Liver (tissue), 9 donors: ENCODE results near the gene GAPDH. TPM values are rescaled to one million over a fixed set of nuclear protein-coding genes. Genes with fewer than 3 reads are reported as not detected.

Source experiments
- DNase-seq: peaks from one replicate; pipeline ENCODE4 v3.0.0-alpha.2; 2017; ENCODE audit warnings: low spot score
- H3K27ac ChIP-seq, 2 donors: one replicate each; pipeline ENCODE4 v1.7.0; 2013; ENCODE audit warnings: inconsistent platforms in 2 of 2, low read length in 2 of 2, control low read depth in 1 of 2, low read depth in 1 of 2, mild to moderate bottlenecking in 1 of 2
- H3K27me3 ChIP-seq, 4 donors: one replicate each; pipeline versions ENCODE4 v1.6.1 to v1.7.0; 2013; ENCODE audit warnings: low read length in 3 of 4, inconsistent platforms in 1 of 4, mild to moderate bottlenecking in 1 of 4, moderate library complexity in 1 of 4; ENCODE audit not compliant: control insufficient read depth in 4 of 4, insufficient read depth in 4 of 4
- H3K36me3 ChIP-seq, 4 donors: one replicate each; pipeline versions ENCODE4 v1.6.1 to v1.7.0; 2013; ENCODE audit warnings: low read length in 3 of 4, mild to moderate bottlenecking in 3 of 4, low read depth in 1 of 4, moderate library complexity in 1 of 4; ENCODE audit not compliant: control insufficient read depth in 4 of 4, insufficient read depth in 3 of 4
- H3K4me1 ChIP-seq, 4 donors: one replicate each; pipeline versions ENCODE4 v1.6.1 to v1.7.0; 2013; ENCODE audit warnings: low read length in 3 of 4, mild to moderate bottlenecking in 3 of 4, moderate library complexity in 1 of 4; ENCODE audit not compliant: control insufficient read depth in 4 of 4, insufficient read depth in 4 of 4
- H3K4me3 ChIP-seq, 3 donors: one replicate each; pipeline versions ENCODE4 v1.6.1 to v1.7.0; 2013; ENCODE audit warnings: low read length in 3 of 3, control low read depth in 1 of 3, low read depth in 1 of 3, mild to moderate bottlenecking in 1 of 3
- H3K9ac ChIP-seq, 2 donors: one replicate each; pipeline ENCODE4 v1.7.0; 2013; ENCODE audit warnings: low read length in 2 of 2, mild to moderate bottlenecking in 2 of 2, moderate library complexity in 2 of 2, control low read depth in 1 of 2, low read depth in 1 of 2
- H3K9me3 ChIP-seq, 4 donors: one replicate each; pipeline versions ENCODE4 v1.6.1 to v1.7.0; 2013; ENCODE audit warnings: low read length in 3 of 4; ENCODE audit not compliant: control insufficient read depth in 4 of 4
- EGR1 ChIP-seq, 2 donors: IDR thresholded peaks; 2 replicates each; pipeline ENCODE4 v1.6.1; 2016 to 2018; ENCODE audit warnings: antibody characterized with exemption in 2 of 2, low read depth in 2 of 2
- GABPA ChIP-seq, 2 donors: IDR thresholded peaks in 1 of 2; conservative IDR thresholded peaks in 1 of 2; 2 replicates each; pipeline ENCODE4 v1.6.1; 2016; ENCODE audit warnings: antibody characterized with exemption in 2 of 2, mild to moderate bottlenecking in 1 of 2, moderate library complexity in 1 of 2
- JUND ChIP-seq, 2 donors: IDR thresholded peaks; 2 replicates each; pipeline ENCODE4 v1.6.1; 2016; ENCODE audit warnings: antibody characterized with exemption in 2 of 2
- NR2F2 ChIP-seq: IDR thresholded peaks from 2 replicates; pipeline ENCODE4 v1.6.1; 2016; ENCODE audit warnings: antibody characterized with exemption
- REST ChIP-seq: IDR thresholded peaks from 2 replicates; pipeline ENCODE4 v1.6.1; 2016; ENCODE audit warnings: antibody characterized with exemption, mild to moderate bottlenecking
- RXRA ChIP-seq, 2 donors: IDR thresholded peaks; 2 replicates each; pipeline ENCODE4 v1.6.1; 2017 to 2018; ENCODE audit warnings: antibody characterized with exemption in 2 of 2, mild to moderate bottlenecking in 1 of 2
- ZBTB33 ChIP-seq: IDR thresholded peaks from 2 replicates; pipeline ENCODE4 v1.6.1; 2016; ENCODE audit warnings: antibody characterized with exemption
- WGBS: extraction: QIAGEN DNeasy Blood & Tissue Kit; methylation state at CpG from one replicate; pipeline ENCODE4 v1.1.7; 2013; 5-methylcytosine and 5-hydroxymethylcytosine counted together
- polyA plus RNA-seq, 2 donors: library from polyadenylated mRNA; stranded (reverse) in 1 of 2; unstranded in 1 of 2; fragments of 200-250 nt in 1 of 2; fragments of >200 nt in 1 of 2; fragmentation: Nextera tagmentation in 1 of 2; extraction: Ambion mirVana in 1 of 2; gene quantifications; one replicate each; pipeline versions ENCODE4 v1.2.1 to v1.2.3, GENCODE V29; 2013 to 2015
- total RNA-seq, 2 donors: library from RNA; depleted of rRNA; stranded (reverse); fragments of >200 nt; gene quantifications; one replicate each; pipeline ENCODE4 v1.2.3, GENCODE V29; 2014
- TF ChIP-seq, protein P1 (sequence below): IDR thresholded peaks from 2 replicates; pipeline ENCODE4 v1.6.1; 2016; ENCODE audit warnings: antibody characterized with exemption
- donor health status: healthy.
- donor health status: healthy.
- donor health status: healthy.
- donor health status: healthy.
- donor health status: healthy.

GAPDH gene
- total and polyA plus RNA-seq, 4 donors: 1,234 to 2,082 (median 1,344) TPM

GRCh38 chr12:6551063-6551461 is 16.7 kb downstream of the GAPDH start:
- no peak for DNase-seq
- H3K4me1 ChIP-seq: peaks cover 0 to 46% (median 31%) of the 10 kb centered on the region in 4 donors
- H3K36me3 ChIP-seq: peaks cover 3 to 22% (median 15%) of the 10 kb centered on the region in 4 donors
- no peaks in the 10 kb centered on the region for H3K27me3 ChIP-seq
- H3K9me3 ChIP-seq: no peaks in the 10 kb centered on the region
- peak overlapping the region; percentile 58 to 63 for H3K27ac ChIP-seq
- no peak overlapping the region for H3K4me3 ChIP-seq
- no peak for TF ChIP-seq EGR1 (IDR thresholded peaks at IDR 0.05; ENCODE audit: low read depth in 2 of 2)
- TF ChIP-seq, protein P1, sequence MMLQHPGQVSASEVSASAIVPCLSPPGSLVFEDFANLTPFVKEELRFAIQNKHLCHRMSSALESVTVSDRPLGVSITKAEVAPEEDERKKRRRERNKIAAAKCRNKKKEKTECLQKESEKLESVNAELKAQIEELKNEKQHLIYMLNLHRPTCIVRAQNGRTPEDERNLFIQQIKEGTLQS: no peak
- TF ChIP-seq REST: no peak
- no peak for TF ChIP-seq RXRA (IDR thresholded peaks at IDR 0.05)
- TF ChIP-seq NR2F2: no peak
- WGBS: 83% methylated on average over 18 of the region's 18 CpGs
- no peak overlapping the region for H3K9ac ChIP-seq

DNA sequence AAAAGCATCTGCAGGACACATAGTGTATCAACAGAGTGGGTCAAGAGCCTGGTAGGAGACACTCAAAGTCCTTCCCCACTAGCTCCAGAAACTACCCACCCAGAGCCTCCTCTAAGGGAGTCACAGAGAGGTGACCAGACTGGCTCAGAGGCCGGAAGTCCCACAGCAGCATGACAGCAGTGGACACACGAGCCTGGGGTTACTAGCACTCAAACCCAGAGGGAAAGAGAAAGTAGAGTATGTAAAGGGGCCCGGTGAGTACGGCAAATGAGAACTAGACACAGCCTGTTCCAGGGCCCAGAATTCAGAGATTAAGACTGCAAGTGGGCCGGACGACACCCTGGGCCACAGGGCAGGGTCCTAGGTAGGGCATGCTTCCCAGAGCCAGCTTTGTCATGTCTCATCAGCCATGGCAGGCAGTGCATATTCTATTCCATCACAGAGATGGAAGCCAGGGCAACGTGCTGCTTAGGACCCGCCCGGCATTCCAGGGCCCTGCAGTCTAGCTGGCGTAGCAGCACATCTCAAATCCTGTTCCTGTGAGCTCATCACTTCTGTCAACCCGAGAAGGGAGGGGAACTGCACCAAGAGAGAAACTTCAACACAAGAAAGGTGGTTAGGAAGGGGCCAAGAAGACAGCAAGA is 17.3 kb downstream of the GAPDH start:
- peaks cover 0 to 47% (median 31%) of the 10 kb centered on the region in 4 donors for H3K4me1 ChIP-seq
- no peaks in the 10 kb centered on the region for H3K27me3 ChIP-seq
- no peak for DNase-seq
- 77% methylated on average over 11 of the region's 11 CpGs for WGBS
- peak overlapping the region; percentile 58 to 63 for H3K27ac ChIP-seq
- H3K4me3 ChIP-seq: no peak overlapping the region
- H3K36me3 ChIP-seq: peaks cover 3 to 19% (median 12%) of the 10 kb centered on the region in 4 donors
- H3K9ac ChIP-seq: no peak overlapping the region
- H3K9me3 ChIP-seq: no peaks in the 10 kb centered on the region
- no peak for TF ChIP-seq GABPA (IDR thresholded peaks at IDR 0.05 in 1 of 2, conservative IDR thresholded peaks at IDR 0.05 in 1 of 2)
- TF ChIP-seq RXRA (IDR thresholded peaks at IDR 0.05): peak in 1 of 2 donors; percentile 30

- Histone ChIP-seq H3K36me3 (peaks cover 5 to 24% (median 10%) of the 10 kb centered on the region in 4 donors), H3K9me3 (no peaks in the 10 kb centered on the region), H3K4me3 (no peak overlapping the region), H3K9ac (no peak overlapping the region), H3K4me1 (peaks cover 0 to 47% (median 31%) of the 10 kb centered on the region in 4 donors), H3K27me3 (no peaks in the 10 kb centered on the region), H3K27ac (peak overlapping the region; percentile 58 to 63)
- WGBS: 61% methylated on average over 4 of the region's 4 CpGs
- DNase-seq: no peak
- TF ChIP-seq EGR1 (IDR thresholded peaks at IDR 0.05; ENCODE audit: low read depth in 2 of 2) (no peak), ZBTB33 (no peak), JUND (IDR thresholded peaks at IDR 0.05) (no peak)
Measured at GRCh38 chr12:6552140-6552551, 17.8 kb downstream of the GAPDH start.
